CD4-positive, alpha-beta T cell treated with Interleukin-4 for 1 hour (primary cell): ENCODE data around the gene PKP3.
"Not testable (repeated sequence)": the region's sequence is repeated elsewhere in the genome, so short reads cannot be mapped to it uniquely, and the experiment has no call there.

Experiments used
- DNase-seq, 2 donors: peaks; one replicate each; pipeline ENCODE4 v3.0.0-alpha.2; 2020 to 2022

PKP3 gene

DNA sequence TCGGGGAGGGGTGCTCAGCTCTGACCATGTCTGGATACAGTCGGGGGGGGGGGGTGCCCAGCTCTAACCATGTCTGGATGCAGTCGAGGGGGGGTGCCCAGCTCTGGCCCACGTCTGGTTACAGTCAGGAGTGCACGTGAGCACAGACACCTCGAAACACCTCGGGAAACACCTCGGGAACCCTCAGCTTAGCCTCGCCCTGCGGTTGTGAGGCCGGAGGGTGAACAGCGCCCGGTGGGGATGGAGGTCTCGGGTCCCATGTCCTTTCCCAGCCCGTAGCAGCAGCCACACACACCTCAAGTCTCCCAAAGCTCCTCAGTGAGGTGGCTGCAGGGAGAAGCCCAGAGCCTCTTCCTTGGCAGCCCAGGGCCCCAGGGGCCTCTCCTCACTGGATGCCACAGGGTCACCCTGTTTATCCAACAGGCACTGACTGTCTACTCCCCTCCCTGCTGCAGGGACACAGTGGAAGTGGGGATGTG is 18.7 kb downstream of the PKP3 start:
- no peak for DNase-seq

DNA sequence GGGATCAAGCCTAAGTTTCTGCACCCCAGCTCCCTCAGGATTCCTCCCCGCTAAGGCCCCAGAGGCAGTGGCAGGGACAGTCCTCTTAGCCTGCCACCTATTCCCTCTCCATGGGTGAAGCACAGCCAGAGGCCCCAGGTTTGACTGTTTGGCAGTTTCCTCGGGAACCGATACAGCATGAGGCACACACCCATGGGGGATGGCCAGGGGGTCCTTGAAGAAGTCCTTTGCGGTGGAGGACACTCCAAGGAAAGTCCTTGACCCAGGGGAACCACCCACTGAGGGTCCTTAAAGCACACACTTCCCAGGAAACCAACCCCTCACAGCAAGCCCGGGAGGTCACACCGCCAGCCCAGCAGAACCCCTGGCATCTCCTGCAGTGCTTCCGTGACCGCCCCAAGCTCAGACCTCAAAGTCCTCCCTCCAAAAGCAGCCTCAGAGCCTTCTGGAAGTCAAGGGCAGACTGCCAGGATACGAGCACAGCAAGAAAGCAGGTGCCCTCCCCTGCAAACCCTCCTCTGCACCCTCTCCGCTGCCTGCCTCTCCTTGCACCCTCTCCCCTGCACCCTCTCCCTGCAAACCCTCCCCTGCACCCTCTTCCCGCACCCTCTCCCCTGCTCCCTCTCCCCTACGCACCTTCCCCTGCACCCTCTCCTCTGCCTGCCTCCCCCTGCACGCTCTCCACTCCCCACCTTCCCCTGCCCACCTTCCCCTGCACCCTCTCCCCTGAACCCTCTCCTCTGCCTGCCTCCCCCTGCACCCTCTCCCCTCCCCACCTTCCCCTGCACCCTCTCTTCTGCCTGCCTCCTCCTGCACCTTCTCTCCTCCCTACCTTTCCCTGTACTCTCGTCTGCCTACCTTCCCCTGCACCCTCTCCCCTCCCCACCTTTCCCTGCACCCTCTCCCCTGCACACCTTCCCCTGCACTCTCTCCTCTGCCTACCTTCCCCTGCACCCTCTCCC is 19.4 kb downstream of the PKP3 start:
- peak in 1 of 2 donors; percentile 36 for DNase-seq

DNA sequence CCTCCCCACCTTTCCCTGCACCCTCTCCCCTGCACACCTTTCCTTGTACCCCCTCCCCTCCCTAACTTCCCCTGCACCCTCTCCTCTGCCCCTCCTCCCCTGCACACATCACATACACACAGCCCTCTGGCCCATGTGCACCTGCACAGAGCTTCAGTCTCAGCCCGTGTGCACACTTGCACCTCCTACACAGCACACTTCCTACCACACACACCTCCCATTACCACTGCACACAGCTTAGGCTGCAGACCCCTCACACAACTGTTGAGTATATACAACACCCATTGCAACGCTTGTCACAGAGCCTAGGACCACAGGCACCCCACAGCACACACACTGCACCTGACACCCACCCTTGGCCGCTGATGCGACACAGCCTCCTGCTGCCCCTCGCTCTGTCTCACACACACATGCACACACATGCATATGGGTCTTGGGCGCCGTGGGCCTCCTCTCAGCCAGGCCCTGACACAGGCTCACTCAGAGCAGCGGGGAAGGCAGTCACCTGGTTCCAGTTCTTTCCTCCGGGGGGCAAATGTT is 20.4 kb downstream of the PKP3 start:
- no peak for DNase-seq

DNA sequence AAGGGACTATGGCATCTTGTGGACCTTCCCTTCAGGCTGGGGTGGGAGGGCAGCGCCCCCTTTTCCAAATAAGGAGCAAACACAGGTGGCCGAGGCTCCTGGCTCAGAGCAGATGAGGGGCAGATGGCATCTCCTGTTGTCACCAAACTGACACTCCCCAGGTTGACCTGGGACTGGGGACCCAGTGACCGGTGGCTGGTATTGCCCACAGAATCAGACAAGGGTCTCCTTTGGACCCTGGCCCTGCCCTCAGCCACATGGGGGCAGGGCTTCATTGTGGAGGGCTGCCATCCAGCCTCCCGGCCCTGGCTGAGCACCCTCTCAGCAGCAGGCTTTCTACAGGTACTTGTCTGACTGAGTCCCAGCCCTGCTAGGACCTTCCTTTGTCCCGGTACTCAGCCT is 21.6 kb downstream of the PKP3 start:
- no peak for DNase-seq

DNA sequence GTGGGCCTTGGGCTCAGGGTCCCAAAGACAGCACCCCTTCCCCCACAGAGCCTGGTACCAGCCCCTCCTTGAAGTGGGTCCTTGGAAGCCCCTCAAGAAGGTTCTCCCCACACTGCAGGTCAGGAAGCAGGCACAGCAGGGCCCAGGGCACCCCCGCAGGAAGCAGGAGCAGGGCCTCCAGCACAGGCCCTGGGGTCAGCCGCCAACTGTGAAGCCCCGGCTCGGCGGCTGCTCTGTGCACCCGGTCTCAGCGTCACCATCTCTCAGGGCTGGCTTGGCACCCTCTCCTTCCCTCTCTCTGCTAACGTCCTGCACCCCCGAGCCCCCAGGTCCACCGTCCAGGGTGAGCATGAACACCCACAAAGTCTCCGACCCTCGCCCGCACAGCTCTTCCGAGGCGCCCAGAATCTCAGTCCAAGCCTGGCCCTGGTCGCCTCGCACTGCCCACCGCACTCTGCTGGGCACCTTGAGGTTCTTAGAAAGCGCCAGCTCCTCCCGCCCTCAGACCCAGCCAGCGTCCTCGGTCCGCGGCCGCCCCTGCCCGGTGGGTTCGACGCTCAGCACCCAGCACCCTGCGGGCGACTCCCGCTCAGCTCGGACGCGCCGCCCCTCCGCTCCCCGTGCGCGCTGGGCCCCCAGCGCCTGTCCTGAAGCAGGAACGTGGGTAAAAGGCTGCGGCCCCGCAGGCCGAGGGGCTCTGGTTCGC is 22.2 kb downstream of the PKP3 start:
- DNase-seq, result no peak

DNA sequence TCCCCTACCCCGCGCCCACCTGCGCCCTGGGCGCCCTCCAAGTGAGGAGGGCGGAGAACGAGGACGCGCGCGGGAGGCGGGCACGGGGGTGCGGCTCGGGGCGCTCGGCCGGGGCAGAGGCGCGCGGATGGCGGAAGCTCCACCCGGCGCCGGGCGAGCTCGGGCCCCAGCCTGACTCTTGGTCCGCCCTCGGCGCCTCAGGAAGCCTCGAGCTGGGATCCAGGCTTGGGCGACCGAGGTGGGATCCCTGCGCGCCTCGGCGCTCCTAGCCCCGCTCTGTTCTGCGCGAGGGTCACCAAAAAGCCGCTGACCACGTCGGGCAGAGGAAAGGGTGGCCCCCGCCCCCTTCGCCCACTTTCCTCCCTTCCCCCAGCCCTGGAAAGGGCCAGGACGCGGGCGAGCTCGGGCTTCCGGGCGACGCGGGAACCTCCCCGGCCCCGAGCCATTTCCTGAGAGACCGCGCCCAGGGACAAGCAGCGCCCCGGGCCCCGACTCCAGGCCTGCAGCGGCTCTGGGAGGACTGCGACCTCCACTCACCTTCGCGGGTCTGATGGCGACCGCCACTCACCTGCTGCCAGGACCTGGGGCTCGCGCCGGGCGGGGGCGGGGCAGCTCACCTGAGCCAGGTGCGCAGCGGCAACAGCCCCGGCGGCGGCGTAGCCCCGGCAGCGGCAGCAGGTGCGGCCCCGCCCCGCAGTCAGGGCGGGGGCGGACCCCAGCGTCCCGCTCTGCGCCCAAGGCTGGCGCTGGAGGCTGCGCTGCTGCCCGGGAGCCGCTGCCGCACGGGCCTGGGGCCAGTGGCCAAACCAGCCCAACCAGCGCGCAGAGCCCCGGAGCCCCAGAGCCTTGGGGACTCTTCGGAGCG is 23.0 kb downstream of the PKP3 start:
- peak in 1 of 2 donors; percentile 42 for DNase-seq

DNA sequence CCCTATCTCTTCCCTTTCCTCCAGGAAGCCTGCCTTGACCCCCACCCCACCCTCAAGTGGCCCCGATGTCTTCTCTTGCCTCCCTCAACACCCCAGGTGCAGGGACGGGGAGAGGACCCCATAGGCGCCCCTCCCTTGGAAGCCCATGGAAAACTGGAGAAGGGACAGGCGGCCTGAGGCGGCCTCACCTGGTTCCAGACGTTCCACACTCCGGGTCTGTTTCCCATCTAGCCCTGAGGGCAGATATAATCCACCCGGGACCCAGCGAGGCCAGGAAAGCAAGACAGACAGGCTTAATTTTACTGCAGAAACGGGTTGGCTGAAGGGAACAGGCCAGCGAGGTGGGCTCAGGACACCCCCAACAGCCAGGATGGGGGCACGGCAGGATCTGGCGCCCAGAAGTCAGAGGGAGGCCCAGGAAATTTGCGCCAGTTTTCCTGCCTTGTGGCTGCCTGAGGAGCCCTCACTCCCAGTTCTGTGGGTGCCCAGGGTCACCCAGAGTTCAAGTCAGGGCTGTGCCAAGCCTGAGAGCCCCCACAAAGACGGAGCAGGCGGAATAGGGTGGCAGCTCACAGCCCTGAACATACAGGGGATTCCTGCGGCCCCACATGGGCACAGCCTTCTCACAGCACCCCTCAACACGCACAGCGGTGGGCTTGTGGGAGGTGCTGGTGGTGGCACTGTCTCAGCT is 23.8 kb downstream of the PKP3 start:
- no peak for DNase-seq

DNA sequence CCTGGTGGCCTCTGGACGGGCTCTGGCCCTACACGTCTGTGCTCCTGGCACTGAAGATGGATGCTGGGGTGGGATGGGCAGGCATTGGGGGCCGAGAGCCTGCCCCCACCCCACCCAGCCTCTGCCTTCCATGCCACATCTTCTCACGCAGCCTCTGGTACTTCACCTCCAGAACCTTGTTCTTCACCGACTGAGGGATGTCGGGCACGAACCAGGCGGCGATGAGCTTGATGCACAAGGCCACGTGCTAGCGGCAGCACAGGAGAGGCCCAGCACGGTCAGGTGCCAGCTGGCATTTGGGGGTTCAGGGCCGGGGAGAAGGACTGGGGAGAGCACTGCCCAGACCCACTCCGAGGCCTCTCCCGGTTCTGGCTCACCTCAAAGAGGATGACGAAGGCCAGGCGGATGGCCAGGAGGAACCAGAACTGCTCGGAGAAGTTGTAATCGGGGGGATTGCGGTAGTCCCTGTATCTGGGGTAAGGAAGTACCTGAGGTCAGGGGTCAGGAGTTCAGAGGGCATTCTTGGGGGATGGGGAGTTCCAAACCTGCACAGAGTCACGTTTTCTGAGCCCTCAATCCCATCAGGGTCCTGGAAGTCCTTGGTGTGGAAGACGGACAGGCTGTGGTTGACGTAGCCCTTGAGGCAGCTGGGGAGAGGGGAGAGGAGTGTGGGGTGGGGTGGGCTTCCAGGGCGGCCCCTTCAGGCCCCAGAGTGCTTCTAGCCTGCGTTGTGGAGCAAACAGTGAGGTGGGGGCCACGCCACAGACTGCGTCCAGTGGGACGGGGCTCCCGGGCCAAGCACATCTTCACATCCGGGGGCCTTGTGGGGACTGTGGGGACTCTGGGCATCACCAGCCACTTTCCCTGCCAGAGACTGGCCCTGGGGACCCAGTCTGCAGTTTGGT is 24.6 kb downstream of the PKP3 start:
- DNase-seq, result no peak

DNA sequence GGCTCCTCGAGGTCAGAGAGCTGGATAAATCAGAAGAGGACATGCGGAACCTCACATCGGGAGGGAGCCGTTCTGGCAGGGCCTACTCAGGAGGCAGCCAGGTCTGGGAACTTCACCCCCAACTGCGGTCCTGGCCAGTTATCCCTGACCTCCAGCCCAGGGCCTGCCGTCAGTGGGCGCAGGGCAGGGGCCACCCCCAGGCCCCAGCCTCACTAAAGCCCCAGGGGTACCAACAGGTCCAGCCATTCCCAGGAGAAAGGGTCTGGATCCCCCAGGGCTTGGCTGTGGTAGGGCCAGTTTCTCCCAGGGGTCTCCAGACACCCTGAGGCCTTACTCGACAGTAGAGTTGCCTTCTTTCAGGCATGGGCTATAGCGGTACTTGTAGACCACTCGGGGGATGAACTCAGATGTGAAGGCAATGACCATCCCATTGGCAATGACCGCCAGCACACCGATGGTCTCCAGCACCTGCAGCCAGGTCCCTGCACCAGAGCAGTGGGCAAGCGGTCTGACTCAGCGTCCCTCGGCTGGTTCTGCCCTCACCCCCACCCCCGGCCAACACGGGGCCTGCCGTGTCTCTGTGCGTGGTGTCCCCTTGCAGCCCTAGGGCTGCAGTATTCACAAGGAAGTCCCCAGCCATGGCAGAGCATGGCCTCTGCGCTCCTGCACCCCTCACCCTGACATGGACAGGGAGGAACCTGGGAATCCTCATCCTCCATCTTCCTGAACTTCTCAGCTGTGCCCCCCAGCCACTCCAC is 25.4 kb downstream of the PKP3 start:
- DNase-seq, result no peak

DNA sequence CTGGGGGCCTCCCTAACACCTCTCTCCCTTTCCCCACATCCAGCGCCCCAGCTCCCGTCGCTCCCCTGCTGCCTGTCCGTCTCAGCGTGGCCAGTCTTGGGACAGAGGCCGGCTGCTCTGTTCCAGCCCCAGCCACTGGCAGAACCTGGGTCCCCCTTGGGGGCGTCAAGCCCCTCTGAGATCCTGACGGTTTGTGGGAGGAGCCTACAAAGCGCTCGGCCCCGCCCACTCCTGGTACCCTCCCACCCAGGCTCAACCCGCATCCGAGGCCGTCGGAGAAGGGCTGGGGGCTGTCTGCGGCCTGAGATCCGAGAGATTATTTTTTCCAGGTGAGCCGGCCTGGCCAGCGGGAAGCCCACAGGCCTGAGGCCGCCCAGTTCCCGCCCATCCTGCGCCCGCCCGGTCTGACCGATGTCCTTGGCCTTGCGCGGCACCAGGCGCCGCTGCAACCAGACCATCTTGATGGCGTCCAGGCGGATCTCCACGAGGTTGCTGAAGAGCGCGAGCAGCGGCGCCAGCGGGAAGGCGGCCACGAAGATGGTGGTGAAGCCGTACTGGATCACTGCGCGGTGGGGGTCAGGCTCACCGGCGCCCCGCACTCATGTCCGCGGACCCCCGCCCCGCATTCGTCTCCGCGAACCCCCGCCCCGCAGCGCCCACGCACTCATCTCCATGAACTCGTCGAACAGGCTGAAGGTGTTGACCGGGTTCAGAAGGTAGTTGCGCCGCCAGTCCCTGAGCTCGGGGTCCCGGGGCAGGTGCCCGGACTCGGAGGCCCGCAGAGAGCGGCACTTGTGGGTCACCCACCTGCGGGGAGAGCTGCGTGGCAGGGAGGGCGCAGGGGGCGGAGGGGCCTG is 26.3 kb downstream of the PKP3 start:
- no peak for DNase-seq

DNA sequence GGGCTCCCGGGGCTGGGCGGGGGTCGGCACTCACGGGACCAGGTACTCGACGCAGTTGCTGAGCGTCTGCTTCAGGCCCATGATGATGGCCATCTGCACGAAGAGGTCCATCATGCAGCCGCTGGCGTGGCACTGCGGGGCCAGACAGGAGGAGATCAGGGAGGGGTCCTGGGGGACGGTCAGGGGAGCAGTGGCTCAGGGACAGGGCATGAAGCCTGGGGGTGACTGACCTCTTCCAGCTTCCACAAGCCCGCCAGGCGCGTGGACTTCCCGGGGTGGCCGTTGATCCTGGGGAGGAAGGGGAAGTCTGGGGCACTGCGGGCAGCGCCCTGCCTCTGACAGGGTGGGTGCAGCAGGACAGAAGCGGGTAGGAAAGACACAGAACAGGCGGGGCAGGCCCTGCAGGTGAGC is 26.9 kb downstream of the PKP3 start:
- DNase-seq, result no peak

DNA sequence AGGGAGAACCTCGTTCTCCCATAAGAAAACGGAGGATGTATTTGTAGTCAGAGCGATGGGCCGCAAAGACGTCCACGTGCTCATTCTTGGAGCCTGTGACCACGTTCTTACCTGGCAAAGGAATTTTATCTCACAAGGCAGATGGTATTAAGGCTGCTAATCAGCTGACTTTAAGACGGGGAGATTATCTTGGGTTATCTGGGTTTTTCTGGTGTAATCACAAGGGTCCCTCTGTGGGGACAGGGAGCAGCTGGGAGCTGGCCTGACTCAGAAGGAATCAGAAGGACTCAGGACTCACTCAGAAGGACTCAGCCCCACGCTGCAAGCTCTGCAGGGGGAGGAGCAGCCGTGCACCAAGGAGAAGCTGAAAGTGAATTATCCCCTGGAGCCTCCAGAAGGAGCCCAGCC is 28.2 kb downstream of the PKP3 start:
- no peak for DNase-seq

DNA sequence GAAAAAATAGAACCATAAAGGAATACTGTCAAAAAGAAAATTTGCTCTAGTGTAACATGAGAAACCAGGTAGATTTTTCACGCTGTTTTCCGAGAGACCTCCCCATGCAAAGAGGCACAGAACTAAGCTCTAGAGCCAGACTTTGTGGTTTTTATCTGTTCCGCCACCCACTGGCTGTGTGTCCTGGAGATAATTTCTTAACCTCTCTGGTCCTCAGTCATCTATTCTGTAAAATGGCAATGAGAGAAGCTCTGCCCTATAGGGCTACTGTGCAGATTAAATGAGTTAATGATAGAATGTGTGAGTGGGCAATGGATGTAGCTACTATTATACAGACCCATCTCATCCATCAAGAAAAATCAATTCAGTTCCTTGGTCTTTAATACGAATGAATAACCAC is 30.2 kb downstream of the PKP3 start:
- DNase-seq, result no peak

DNA sequence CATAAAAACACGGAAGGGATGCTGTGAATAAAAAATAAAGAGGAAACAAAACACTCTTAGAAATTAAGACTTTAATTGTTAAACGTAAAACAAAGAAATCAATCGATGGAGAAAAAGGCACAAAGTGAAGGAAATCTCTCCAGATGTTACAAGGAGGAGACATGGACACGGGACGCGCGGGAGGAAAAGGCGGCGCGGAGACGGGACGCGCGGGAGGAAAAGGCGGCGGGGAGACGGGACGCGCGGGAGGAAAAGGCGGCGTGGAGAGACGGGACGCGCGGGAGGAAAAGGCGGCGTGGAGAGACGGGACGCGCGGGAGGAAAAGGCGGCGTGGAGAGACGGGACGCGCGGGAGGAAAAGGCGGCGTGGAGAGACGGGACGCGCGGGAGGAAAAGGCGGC is 30.8 kb downstream of the PKP3 start:
- DNase-seq, result not testable (repeated sequence)

DNA sequence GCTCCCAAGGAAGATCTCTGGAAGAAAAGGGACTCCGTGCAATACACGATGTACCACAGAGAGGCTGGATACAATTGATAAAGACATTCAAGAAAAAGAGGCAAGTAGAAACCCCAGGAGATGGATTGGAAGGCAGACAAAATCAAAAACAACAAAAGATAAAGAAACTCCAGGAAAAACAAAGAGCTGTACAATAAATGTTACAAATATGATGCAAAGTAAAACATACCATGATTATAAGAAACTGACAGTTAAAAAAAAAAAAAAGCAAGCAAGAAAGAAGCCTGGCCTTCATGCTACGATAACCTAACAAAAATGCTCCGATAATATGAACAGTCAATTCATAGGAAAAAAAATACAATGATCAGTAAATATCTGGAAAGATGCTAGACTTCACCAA is 31.3 kb downstream of the PKP3 start:
- no peak for DNase-seq

DNA sequence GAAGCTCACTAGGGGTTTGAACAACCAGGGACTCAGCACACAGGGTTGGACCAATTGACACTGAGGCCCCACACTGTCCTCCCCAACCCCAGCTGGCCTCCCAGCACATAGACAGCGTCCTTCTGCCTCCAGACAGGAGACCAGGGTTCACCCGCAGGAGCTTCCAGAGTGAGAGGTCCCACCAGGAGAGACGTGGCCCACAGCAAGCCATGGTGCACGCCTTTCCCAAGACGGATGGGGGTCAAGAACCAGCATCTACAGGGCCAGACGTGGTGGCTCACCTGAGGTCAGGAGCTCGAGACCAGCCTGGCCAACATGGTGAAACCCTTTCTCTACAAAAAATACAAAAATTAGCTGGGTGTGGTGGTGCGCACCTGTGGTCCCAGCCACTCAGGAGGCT is 32.8 kb downstream of the PKP3 start:
- DNase-seq, result no peak

DNA sequence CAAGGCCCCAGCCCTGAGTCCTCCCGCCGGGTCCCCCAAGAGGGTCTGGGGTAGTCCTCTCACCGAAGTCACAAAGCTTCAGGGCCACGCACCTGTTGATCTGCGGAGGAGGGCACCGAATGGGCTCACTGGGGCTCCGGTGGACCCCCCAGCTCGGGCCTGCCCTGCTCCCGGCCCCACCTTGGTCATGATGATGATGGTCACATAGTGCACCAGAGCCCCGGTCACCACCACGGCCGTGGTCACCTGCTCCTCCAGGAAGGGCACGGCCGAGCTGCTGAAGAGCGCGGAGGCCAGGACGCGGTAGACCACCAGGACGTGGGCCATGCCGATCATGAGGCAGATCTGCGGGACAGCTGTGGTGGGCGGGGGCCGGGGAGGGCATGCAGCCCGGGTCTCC is 34.3 kb downstream of the PKP3 start:
- no peak for DNase-seq

DNA sequence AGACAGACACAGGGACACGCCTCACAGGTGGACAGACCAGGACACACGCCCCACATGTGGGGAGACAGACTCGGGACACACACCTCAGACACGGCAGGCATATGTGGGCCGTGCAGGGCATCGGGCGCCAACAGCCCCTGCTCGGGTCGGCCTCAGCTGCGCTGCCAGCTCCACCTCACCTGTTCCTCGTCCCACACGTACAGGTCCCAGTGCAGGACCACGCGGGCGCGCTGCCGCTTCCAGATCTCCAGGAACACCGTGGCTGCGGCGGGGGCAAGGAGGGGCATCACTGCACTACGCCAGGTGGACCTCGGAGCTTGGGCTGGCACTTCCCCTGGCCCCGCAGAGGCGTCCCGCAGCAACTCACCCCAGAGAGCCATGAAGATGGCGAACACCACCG is 35.4 kb downstream of the PKP3 start:
- no peak for DNase-seq

DNA sequence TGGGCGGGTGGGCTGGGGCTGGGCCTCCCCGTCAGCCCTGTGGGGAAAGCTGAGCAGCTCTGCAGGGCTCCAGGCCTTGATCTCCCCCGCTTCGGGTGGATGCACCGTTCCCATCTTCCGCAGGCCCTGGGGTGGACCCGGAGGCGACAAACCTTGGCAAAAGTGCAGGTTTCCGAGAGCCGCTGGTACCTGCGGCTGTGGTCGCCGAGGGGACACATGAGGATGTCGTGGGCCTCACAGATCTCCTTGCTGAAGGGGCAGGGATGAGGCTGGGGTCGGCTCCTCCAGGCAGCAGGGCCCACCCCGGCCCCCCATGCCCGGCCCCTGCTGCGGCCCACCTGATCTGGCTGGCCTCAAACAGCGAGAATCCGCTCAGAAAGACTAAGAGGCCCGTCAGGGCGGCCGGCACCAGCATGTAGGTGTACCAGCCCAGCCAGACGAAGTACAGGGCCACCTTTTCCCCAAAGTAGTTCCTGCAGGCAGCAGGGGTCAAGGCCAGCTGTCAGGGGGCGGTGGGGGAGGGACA is 36.0 kb downstream of the PKP3 start:
- DNase-seq, result no peak
